Natural killer cell (primary cell): ENCODE results near the gene ERAP2. TPM values are rescaled to one million over a fixed set of nuclear protein-coding genes. Genes with fewer than 3 reads are reported as not detected.

ENCODE experiments used
- ATAC-seq, 3 donors: fragments of 150-1000 bp in 2 of 3; fragments of 200-7000 bp in 1 of 3; cut with Tn5 transposase; 1 replicate in 1 of 3; 2 replicates in 2 of 3; pipeline ENCODE4 v1.10.0; 2021; ENCODE audit warnings: mild to moderate bottlenecking in 2 of 3, moderate library complexity in 2 of 3
- DNase-seq, 2 donors: peaks; one replicate each; pipeline versions ENCODE4 v3.0.0 to v3.0.0-alpha.2; 2013 to 2021; ENCODE audit warnings: mixed read lengths in 1 of 2
- H3K27ac ChIP-seq: one replicate; pipeline ENCODE4 v1.5.1; 2013; ENCODE audit warnings: mild to moderate bottlenecking, low read length
- H3K27me3 ChIP-seq: one replicate; pipeline ENCODE4 v1.6.1; 2013; ENCODE audit warnings: low read length; ENCODE audit not compliant: control insufficient read depth, insufficient read depth
- H3K36me3 ChIP-seq: one replicate; pipeline ENCODE4 v1.6.1; 2013; ENCODE audit warnings: low read length; ENCODE audit not compliant: control insufficient read depth, insufficient read depth
- H3K4me1 ChIP-seq: one replicate; pipeline ENCODE4 v1.6.1; 2013; ENCODE audit warnings: low read length; ENCODE audit not compliant: control insufficient read depth, insufficient read depth
- H3K4me3 ChIP-seq: one replicate; pipeline ENCODE4 v1.5.1; 2013; ENCODE audit warnings: low read length
- H3K9me3 ChIP-seq: one replicate; pipeline ENCODE4 v1.6.1; 2013; ENCODE audit warnings: low read length; ENCODE audit not compliant: control insufficient read depth, insufficient read depth
- H3K27ac Mint-ChIP-seq, 2 donors: one replicate each; pipeline ENCODE4 v1.8.0; 2022; ENCODE audit warnings: mild to moderate bottlenecking in 2 of 2, mixed read lengths in 2 of 2, moderate library complexity in 1 of 2
- H3K27me3 Mint-ChIP-seq, 2 donors: one replicate each; pipeline ENCODE4 v1.8.0; 2022; ENCODE audit warnings: low read depth in 2 of 2, mixed read lengths in 2 of 2
- H3K36me3 Mint-ChIP-seq: one replicate; pipeline ENCODE4 v1.8.0; 2022; ENCODE audit warnings: mixed read lengths
- H3K4me1 Mint-ChIP-seq, 2 donors: one replicate each; pipeline ENCODE4 v1.8.0; 2022; ENCODE audit warnings: mixed read lengths in 2 of 2
- H3K4me3 Mint-ChIP-seq: one replicate; pipeline ENCODE4 v1.8.0; 2022; ENCODE audit warnings: mild to moderate bottlenecking, moderate library complexity, mixed read lengths
- H3K9me3 Mint-ChIP-seq, 2 donors: one replicate each; pipeline ENCODE4 v1.8.0; 2022; ENCODE audit warnings: mixed read lengths in 2 of 2
- CTCF ChIP-seq: fragments of 200-600 bp; IDR thresholded peaks from one replicate; pipeline ENCODE4 v1.8.0; 2022; ENCODE audit warnings: antibody characterized with exemption
- WGBS: methylation state at CpG from one replicate; pipeline ENCODE4 v1.1.7; 2013; ENCODE audit warnings: missing lambda C conversion rate; ENCODE audit not compliant: insufficient coverage; 5-methylcytosine and 5-hydroxymethylcytosine counted together
- intact Hi-C: fragments of 100-400 bp; cut with micrococcal nuclease; formaldehyde crosslinking; loops from one replicate; pipeline ENCODE4 v1.14.2; 2022
- total RNA-seq, 4 donors: library from RNA; stranded (reverse); fragments of 120-200 nt in 1 of 4; gene quantifications; one replicate each; pipeline versions ENCODE4 v1.2.3 to v1.2.4, GENCODE V29; 2013 to 2022

Gene ERAP2
- total RNA-seq, 3 donors from 2014 or later (not counting 1 experiment from before 2014, with no cell fraction given), result 41.5 to 81.8 (median 79.2) TPM

- Mint-ChIP-seq H3K27me3 (no peaks in the 10 kb centered on the region), H3K36me3 (no peaks in the 10 kb centered on the region), H3K9me3 (no peaks in the 10 kb centered on the region), H3K4me1 (peaks cover 18 to 34% of the 10 kb centered on the region in 2 donors), H3K27ac (no peak overlapping the region), H3K4me3 (no peak overlapping the region)
- Histone ChIP-seq H3K9me3 (no peaks in the 10 kb centered on the region), H3K27me3 (no peaks in the 10 kb centered on the region), H3K4me3 (no peak overlapping the region), H3K4me1 (peaks cover 3% of the 10 kb centered on the region), H3K27ac (no peak overlapping the region), H3K36me3 (peaks cover 4% of the 10 kb centered on the region)
- DNase-seq (no peak), ATAC-seq (no peak)
- no peak for TF ChIP-seq CTCF
- 60% methylated on average over 1 of the region's 1 CpG for WGBS
- intact Hi-C loops, result no loop called here
Observed at GRCh38 chr5:96926276-96926675, 50.0 kb downstream of the ERAP2 start.

- Histone ChIP-seq H3K4me3 (no peak overlapping the region), H3K4me1 (peaks cover 6% of the 10 kb centered on the region), H3K27me3 (no peaks in the 10 kb centered on the region), H3K27ac (no peak overlapping the region), H3K36me3 (no peaks in the 10 kb centered on the region), H3K9me3 (no peaks in the 10 kb centered on the region)
- no peak for TF ChIP-seq CTCF
- Mint-ChIP-seq H3K4me3 (no peak overlapping the region), H3K9me3 (no peaks in the 10 kb centered on the region), H3K27ac (no peak overlapping the region), H3K27me3 (no peaks in the 10 kb centered on the region), H3K36me3 (no peaks in the 10 kb centered on the region), H3K4me1 (peaks cover 26 to 41% of the 10 kb centered on the region in 2 donors)
- no peak for DNase-seq
- ATAC-seq, result no peak
- intact Hi-C loops, result no loop called here
Observed at GRCh38 chr5:96927008-96927407, 50.7 kb downstream of the ERAP2 start.

- Histone ChIP-seq H3K4me3 (no peak overlapping the region), H3K27me3 (no peaks in the 10 kb centered on the region), H3K4me1 (peaks cover 15% of the 10 kb centered on the region), H3K9me3 (no peaks in the 10 kb centered on the region), H3K27ac (no peak overlapping the region), H3K36me3 (no peaks in the 10 kb centered on the region)
- no peak overlapping the region for H3K4me3 Mint-ChIP-seq
- no peaks in the 10 kb centered on the region for H3K36me3 Mint-ChIP-seq
- no peak for TF ChIP-seq CTCF
- no peaks in the 10 kb centered on the region for H3K9me3 Mint-ChIP-seq
- H3K4me1 Mint-ChIP-seq, result peaks cover 43 to 49% of the 10 kb centered on the region in 2 donors
- no peaks in the 10 kb centered on the region for H3K27me3 Mint-ChIP-seq
- DNase-seq, result peak in 1 of 2 donors; percentile 53
- intact Hi-C loops, result no loop called here
- no peak for ATAC-seq
- WGBS, result 93% methylated on average over 7 of the region's 7 CpGs
- peak overlapping the region in 1 of 2 donors; percentile 64 for H3K27ac Mint-ChIP-seq
Observed at GRCh38 chr5:96928931-96929708, 52.8 kb downstream of the ERAP2 start.

GRCh38 chr5:96930058-96930457 lies 53.8 kb downstream of the ERAP2 start:
- H3K27me3 Mint-ChIP-seq, result no peaks in the 10 kb centered on the region
- Histone ChIP-seq H3K9me3 (no peaks in the 10 kb centered on the region), H3K4me3 (no peak overlapping the region), H3K27me3 (no peaks in the 10 kb centered on the region), H3K4me1 (peaks cover 15% of the 10 kb centered on the region), H3K27ac (no peak overlapping the region), H3K36me3 (no peaks in the 10 kb centered on the region)
- no peak for ATAC-seq
- peaks cover 49 to 57% of the 10 kb centered on the region in 2 donors for H3K4me1 Mint-ChIP-seq
- no peaks in the 10 kb centered on the region for H3K9me3 Mint-ChIP-seq
- TF ChIP-seq CTCF, result no peak
- intact Hi-C loops, result no loop called here
- peak overlapping the region in 1 of 2 donors; percentile 29 for H3K27ac Mint-ChIP-seq
- no peak overlapping the region for H3K4me3 Mint-ChIP-seq
- no peak for DNase-seq
- WGBS, result 96% methylated on average over 3 of the region's 3 CpGs
- no peaks in the 10 kb centered on the region for H3K36me3 Mint-ChIP-seq
